H7 (cell line): ENCODE results near the gene CCN5. TPM values are rescaled to one million over a fixed set of nuclear protein-coding genes. Genes with fewer than 3 reads are reported as not detected.
"Not testable (repeated sequence)": the region's sequence is repeated elsewhere in the genome, so short reads cannot be mapped to it uniquely, and the experiment has no call there.

Experiments used
- DNase-seq: peaks from one replicate; pipeline ENCODE4 v3.0.0; 2012
- H3K27me3 ChIP-seq: 2 replicates; pipeline ENCODE4 v1.6.0; 2011; ENCODE audit warnings: mild to moderate bottlenecking, low read length; ENCODE audit not compliant: control insufficient read depth, insufficient read depth
- H3K36me3 ChIP-seq: replicated peaks from 2 replicates; pipeline ENCODE4 v1.5.1; 2011; ENCODE audit warnings: low read length; ENCODE audit not compliant: control insufficient read depth, insufficient read depth
- H3K4me3 ChIP-seq: 2 replicates; pipeline ENCODE4 v1.5.1; 2011; ENCODE audit warnings: low read depth, mild to moderate bottlenecking, control low read depth, low read length, moderate library complexity; ENCODE audit not compliant: insufficient read depth
- total RNA-seq: library from RNA; depleted of rRNA; stranded (reverse); fragments of >200 nt; shearing (Covaris generic); gene quantifications from 2 replicates; pipeline ENCODE4 v1.2.3, GENCODE V29; 2014; rRNA removed

Gene CCN5
- total RNA-seq, 1 experiment from 2014 or later = not detected

- not testable (repeated sequence) for H3K36me3 ChIP-seq, DNase-seq, H3K4me3 ChIP-seq, H3K27me3 ChIP-seq
Measured at GRCh38 chr20:44763798-44764197, 48.6 kb downstream of the CCN5 start.

- Histone ChIP-seq H3K4me3 (no peak overlapping the region), H3K27me3 (no peaks in the 10 kb centered on the region; the same call in 1 of the 2 replicates), H3K36me3 (no peaks in the 10 kb centered on the region)
- peak; percentile 24 for DNase-seq
Measured at GRCh38 chr20:44765091-44765490, 49.9 kb downstream of the CCN5 start.

- Histone ChIP-seq H3K4me3 (no peak overlapping the region), H3K36me3 (no peaks in the 10 kb centered on the region), H3K27me3 (no peaks in the 10 kb centered on the region; the same call in 1 of the 2 replicates)
- DNase-seq = peak; percentile 29
Measured at GRCh38 chr20:44765701-44766347, 50.7 kb downstream of the CCN5 start.

- Histone ChIP-seq H3K36me3 (no peaks in the 10 kb centered on the region), H3K4me3 (no peak overlapping the region), H3K27me3 (no peaks in the 10 kb centered on the region; the same call in 1 of the 2 replicates)
- peak; percentile 26 for DNase-seq
Measured at GRCh38 chr20:44768256-44768655, 53.1 kb downstream of the CCN5 start.

- no peaks in the 10 kb centered on the region for H3K36me3 ChIP-seq
- no peak for DNase-seq
- H3K27me3 ChIP-seq = no peaks in the 10 kb centered on the region; the same call in 1 of the 2 replicates
- H3K4me3 ChIP-seq = no peak overlapping the region
Measured at GRCh38 chr20:44768854-44769480, 53.8 kb downstream of the CCN5 start.

- DNase-seq = no peak
- H3K27me3 ChIP-seq = no peaks in the 10 kb centered on the region; the same call in 1 of the 2 replicates
- H3K36me3 ChIP-seq = no peaks in the 10 kb centered on the region
- no peak overlapping the region for H3K4me3 ChIP-seq
Measured at GRCh38 chr20:44769481-44769863, 54.3 kb downstream of the CCN5 start.

- peak; percentile 37 for DNase-seq
- Histone ChIP-seq H3K36me3 (no peaks in the 10 kb centered on the region), H3K27me3 (no peaks in the 10 kb centered on the region; the same call in 1 of the 2 replicates), H3K4me3 (no peak overlapping the region)
Measured at GRCh38 chr20:44770484-44771171, 55.5 kb downstream of the CCN5 start.

GRCh38 chr20:44771172-44771535 lies 56.0 kb downstream of the CCN5 start:
- H3K27me3 ChIP-seq = no peaks in the 10 kb centered on the region; the same call in 1 of the 2 replicates
- H3K36me3 ChIP-seq = no peaks in the 10 kb centered on the region
- no peak overlapping the region for H3K4me3 ChIP-seq
- DNase-seq = peak; percentile 25

GRCh38 chr20:44772636-44773035 lies 57.5 kb downstream of the CCN5 start:
- DNase-seq = peak; percentile 18
- Histone ChIP-seq H3K27me3 (no peaks in the 10 kb centered on the region; the same call in 1 of the 2 replicates), H3K4me3 (no peak overlapping the region), H3K36me3 (no peaks in the 10 kb centered on the region)

- Histone ChIP-seq H3K27me3 (no peaks in the 10 kb centered on the region; the same call in 1 of the 2 replicates), H3K36me3 (no peaks in the 10 kb centered on the region), H3K4me3 (no peak overlapping the region)
- peak; percentile 27 for DNase-seq
Measured at GRCh38 chr20:44773070-44773829, 58.1 kb downstream of the CCN5 start.

GRCh38 chr20:44776980-44777379 lies 61.8 kb downstream of the CCN5 start:
- no peak for DNase-seq
- Histone ChIP-seq H3K36me3 (no peaks in the 10 kb centered on the region), H3K4me3 (no peak overlapping the region), H3K27me3 (no peaks in the 10 kb centered on the region; the same call in 1 of the 2 replicates)

Other genes with a start within 250 kb of the CCN5 start
- gene TTPAL, start 239.5 kb upstream of the CCN5 start, total RNA-seq = 3.6 TPM in 2 replicates
- gene SERINC3, start 193.3 kb upstream of the CCN5 start, total RNA-seq = 36.7 and 46.4 TPM in 2 replicates
- gene PKIG, start 132.8 kb upstream of the CCN5 start, total RNA-seq = 40.8 and 76.2 TPM in 2 replicates
- gene ADA, start 63.7 kb upstream of the CCN5 start, total RNA-seq = 14.9 and 18.9 TPM in 2 replicates
- gene KCNK15, start 30.5 kb downstream of the CCN5 start, total RNA-seq = 0.14 TPM in 1 of 2 replicates, not detected in the other
- gene RIMS4, start 95.2 kb downstream of the CCN5 start, total RNA-seq = 2.7 and 3.1 TPM in 2 replicates
- 64.8 and 69.2 TPM in 2 replicates for gene YWHAB, start 170.3 kb downstream of the CCN5 start, total RNA-seq
- 17.8 and 23.8 TPM in 2 replicates for gene PABPC1L, start 194.7 kb downstream of the CCN5 start, total RNA-seq
- 45.3 and 49.4 TPM in 2 replicates for gene TOMM34, start 245.0 kb downstream of the CCN5 start, total RNA-seq